Vagina (tissue), 2 donors: ENCODE results near the gene RHCG. TPM values are rescaled to one million over a fixed set of nuclear protein-coding genes. Genes with fewer than 3 reads are reported as not detected.
"Not testable (repeated sequence)": the region's sequence is repeated elsewhere in the genome, so short reads cannot be mapped to it uniquely, and the experiment has no call there.

ENCODE experiments used
- DNase-seq, 2 donors: peaks; one replicate each; pipeline ENCODE4 v3.0.0-alpha.2; 2017; ENCODE audit errors: extremely low spot score in 2 of 2
- H3K27ac ChIP-seq: fragments of 200-600 bp; sonication (generic); one replicate; pipeline ENCODE4 v1.5.1; 2019
- H3K27me3 ChIP-seq: fragments of 200-600 bp; sonication (generic); one replicate; pipeline ENCODE4 v1.5.1; 2019
- H3K36me3 ChIP-seq, 2 donors: fragments of 200-600 bp; sonication (generic); one replicate each; pipeline ENCODE4 v1.5.1; 2017 to 2019
- H3K4me1 ChIP-seq: fragments of 200-600 bp; sonication (generic); one replicate; pipeline ENCODE4 v1.5.1; 2019
- H3K4me3 ChIP-seq, 2 donors: fragments of 200-600 bp; sonication (generic); 1 replicate in 1 of 2; 2 replicates in 1 of 2; pipeline ENCODE4 v1.5.1; 2016 to 2019
- H3K9me3 ChIP-seq: fragments of 200-600 bp; sonication (generic); one replicate; pipeline ENCODE4 v1.5.1; 2019
- CTCF ChIP-seq, 3 experiments: fragments of 450-650 bp in 2 of 3; fragments of 200-600 bp in 1 of 3; sonication (generic) in 1 of 3; IDR thresholded peaks; one replicate each; pipeline ENCODE4 v1.5.1; 2017 to 2019; ENCODE audit warnings: antibody characterized with exemption in 3 of 3, mild to moderate bottlenecking in 2 of 3, moderate library complexity in 2 of 3
- POLR2A ChIP-seq, 2 donors: fragments of 450-650 bp; IDR thresholded peaks; one replicate each; pipeline ENCODE4 v1.6.1; 2017; ENCODE audit warnings: antibody characterized with exemption in 2 of 2, mild to moderate bottlenecking in 2 of 2, moderate library complexity in 2 of 2
- POLR2AphosphoS5 ChIP-seq, 2 donors: sonication (generic); formaldehyde crosslinking; IDR thresholded peaks; one replicate each; pipeline ENCODE4 v1.9.0; 2017; ENCODE audit warnings: antibody characterized with exemption in 2 of 2, mild to moderate bottlenecking in 2 of 2, low read depth in 1 of 2; ENCODE audit not compliant: insufficient read depth in 1 of 2
- intact Hi-C: fragments of 100-400 bp; cut with DNase I; formaldehyde crosslinking; loops from one replicate; pipeline ENCODE4 v1.15.1; 2023
- total RNA-seq: library from RNA; depleted of rRNA; stranded (reverse); fragments of >200 nt; gene quantifications from one replicate; pipeline ENCODE4 v1.2.3, GENCODE V29; 2016

The RHCG gene
- total RNA-seq, 1 donor from 2014 or later = 1,938 TPM

DNA sequence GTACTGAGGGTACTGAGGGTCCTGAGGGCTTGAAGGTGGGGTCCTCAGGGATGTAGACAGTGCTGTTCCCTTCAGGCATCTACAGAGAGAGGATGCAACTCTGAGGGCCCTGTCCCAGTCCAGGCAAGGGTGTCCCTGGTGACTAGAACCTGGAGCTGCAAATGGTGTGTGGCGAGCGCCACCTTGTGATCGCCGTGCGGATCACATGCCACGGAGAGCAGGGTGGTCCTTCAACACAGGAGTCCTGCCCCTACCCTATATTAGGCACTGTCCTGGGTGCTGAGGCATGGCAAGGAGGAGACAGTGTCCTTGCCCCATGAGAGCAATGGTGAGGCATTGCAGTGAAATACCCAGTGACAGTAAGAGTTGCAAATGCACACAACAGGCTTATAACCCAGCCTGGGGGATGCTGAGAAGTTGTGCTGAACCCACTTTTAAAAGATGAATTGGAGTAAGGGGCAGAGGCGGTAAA is 23.6 kb downstream of the RHCG start:
- intact Hi-C loops = no loop called here
- H3K27ac ChIP-seq = no peak overlapping the region

DNA sequence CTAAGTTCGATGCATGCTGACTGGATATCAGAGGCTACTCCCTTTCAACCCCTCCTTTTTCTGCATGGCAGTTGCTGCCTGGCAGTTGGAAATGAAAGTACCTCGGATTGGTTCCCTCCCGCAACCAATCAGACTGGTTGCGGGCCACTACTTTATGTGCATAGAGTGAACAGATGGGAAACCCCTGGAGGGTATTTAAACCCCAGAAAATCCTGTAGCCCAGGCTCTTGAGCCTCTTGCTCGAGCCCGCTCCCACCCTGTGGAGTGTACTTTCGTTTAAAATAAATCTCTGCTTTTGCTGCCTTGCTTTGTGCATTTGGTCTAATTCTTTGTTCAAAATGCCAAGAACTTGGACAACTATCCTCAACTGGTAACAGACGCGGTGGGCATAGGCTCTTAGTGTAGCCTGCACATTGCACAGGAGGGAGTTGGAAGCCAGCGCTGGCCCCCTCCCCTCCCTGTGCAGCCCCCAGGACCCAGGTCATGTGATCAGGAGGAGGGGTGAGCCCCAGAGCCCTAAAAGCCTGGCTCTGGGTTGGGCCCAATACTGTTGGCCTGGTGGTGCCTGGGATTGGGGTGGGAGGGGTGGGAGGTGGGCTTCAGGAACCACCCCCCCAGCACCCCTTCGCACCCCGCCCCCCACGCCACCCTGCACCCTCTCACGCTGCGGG is 26.8 kb downstream of the RHCG start:
- H3K9me3 ChIP-seq = no peaks in the 10 kb centered on the region
- intact Hi-C loops = no loop called here
- no peaks in the 10 kb centered on the region for H3K27me3 ChIP-seq
- H3K4me1 ChIP-seq = no peaks in the 10 kb centered on the region
- TF ChIP-seq CTCF (IDR thresholded peaks at IDR 0.05) = no peak
- no peak for TF ChIP-seq POLR2A (IDR thresholded peaks at IDR 0.05)
- TF ChIP-seq POLR2AphosphoS5 (IDR thresholded peaks at IDR 0.05; ENCODE audit: insufficient read depth in 1 of 2, low read depth in 1 of 2) = peak in 1 of 2 donors; percentile 38
- H3K36me3 ChIP-seq = no peaks in the 10 kb centered on the region
- DNase-seq = no peak
- H3K27ac ChIP-seq = no peak overlapping the region
- H3K4me3 ChIP-seq = no peak overlapping the region

More for the DNA sequence above, 23.6 kb downstream of the RHCG start:
- DNase-seq = no peak
- H3K36me3 ChIP-seq = no peaks in the 10 kb centered on the region
- no peaks in the 10 kb centered on the region for H3K27me3 ChIP-seq
- no peaks in the 10 kb centered on the region for H3K9me3 ChIP-seq
- H3K4me1 ChIP-seq = no peaks in the 10 kb centered on the region
- no peak overlapping the region for H3K4me3 ChIP-seq
- TF ChIP-seq POLR2A (IDR thresholded peaks at IDR 0.05) (no peak), CTCF (IDR thresholded peaks at IDR 0.05) (peak in 1 of 3 experiments; percentile 11), POLR2AphosphoS5 (IDR thresholded peaks at IDR 0.05; ENCODE audit: insufficient read depth in 1 of 2, low read depth in 1 of 2) (peak in 1 of 2 donors; percentile 42)

GRCh38 chr15:89468813-89469212 is 27.6 kb downstream of the RHCG start:
- H3K27me3 ChIP-seq, H3K27ac ChIP-seq, H3K4me3 ChIP-seq, H3K36me3 ChIP-seq, H3K9me3 ChIP-seq, intact Hi-C loops, H3K4me1 ChIP-seq, DNase-seq: not testable (repeated sequence)

GRCh38 chr15:89463113-89463512 is 33.3 kb downstream of the RHCG start:
- Histone ChIP-seq H3K36me3 (no peaks in the 10 kb centered on the region), H3K9me3 (no peaks in the 10 kb centered on the region), H3K27ac (no peak overlapping the region), H3K27me3 (no peaks in the 10 kb centered on the region), H3K4me3 (no peak overlapping the region), H3K4me1 (no peaks in the 10 kb centered on the region)
- no peak for TF ChIP-seq POLR2A (IDR thresholded peaks at IDR 0.05)
- TF ChIP-seq CTCF (IDR thresholded peaks at IDR 0.05) = no peak
- TF ChIP-seq POLR2AphosphoS5 (IDR thresholded peaks at IDR 0.05; ENCODE audit: insufficient read depth in 1 of 2, low read depth in 1 of 2) = no peak
- no peak for DNase-seq
- intact Hi-C loops = no loop called here

DNA sequence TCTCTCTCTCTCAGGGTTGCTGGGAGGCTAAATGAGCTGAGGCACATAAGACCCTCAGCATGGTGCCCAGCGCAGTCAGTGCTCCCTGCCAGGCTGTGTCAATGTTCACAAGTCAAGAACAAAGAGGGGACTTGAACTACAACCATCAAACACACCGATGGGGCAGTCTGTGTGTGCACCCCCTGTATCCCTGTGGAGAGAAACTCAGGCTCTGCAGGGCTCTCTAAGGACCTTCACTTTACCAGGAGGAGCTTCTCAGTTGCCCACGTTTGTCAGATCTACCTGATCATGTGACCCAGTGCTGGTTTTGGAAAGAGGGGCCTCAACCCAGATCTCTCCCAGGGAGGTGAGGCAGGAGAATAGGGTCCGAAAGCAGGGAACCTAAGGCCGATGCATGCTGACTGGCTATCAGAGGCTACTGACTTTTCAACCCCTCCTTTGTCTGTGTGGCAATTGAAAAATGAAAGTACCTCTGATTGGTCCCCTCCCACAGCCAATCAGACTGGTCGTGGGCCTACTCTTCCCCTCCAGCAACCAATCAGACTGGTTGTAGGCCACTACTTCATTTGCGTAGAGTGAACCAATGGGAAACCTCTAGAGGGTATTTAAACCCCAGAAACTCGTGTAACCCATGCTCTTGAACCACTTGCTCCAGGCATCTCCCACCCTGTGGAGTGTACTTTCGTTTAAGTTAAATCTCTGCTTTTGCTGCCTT is 34.0 kb downstream of the RHCG start:
- H3K4me1 ChIP-seq = no peaks in the 10 kb centered on the region
- intact Hi-C loops = no loop called here
- no peaks in the 10 kb centered on the region for H3K27me3 ChIP-seq
- DNase-seq = no peak
- no peak overlapping the region for H3K4me3 ChIP-seq
- no peaks in the 10 kb centered on the region for H3K36me3 ChIP-seq
- H3K27ac ChIP-seq = no peak overlapping the region
- TF ChIP-seq CTCF (IDR thresholded peaks at IDR 0.05) (no peak), POLR2AphosphoS5 (IDR thresholded peaks at IDR 0.05; ENCODE audit: insufficient read depth in 1 of 2, low read depth in 1 of 2) (no peak), POLR2A (IDR thresholded peaks at IDR 0.05) (no peak)
- no peaks in the 10 kb centered on the region for H3K9me3 ChIP-seq
